ENCODE results near the gene GALNT2. TPM values are rescaled to one million over a fixed set of nuclear protein-coding genes. Genes with fewer than 3 reads are reported as not detected.

GALNT2 gene
- total RNA-seq, 3 donors from 2014 or later: 29.5 to 59.1 (median 55.2) TPM

GRCh38 chr1:230109895-230110667, 43.0 kb downstream of the GALNT2 start:
- Histone ChIP-seq H3K4me3 (no peak overlapping the region), H3K4me1 (ENCODE audit: low read depth) (peaks cover 36% of the 10 kb centered on the region), H3K9me3 (no peaks in the 10 kb centered on the region), H3K36me3 (ENCODE audit: low read depth) (no peaks in the 10 kb centered on the region)
- no peak for TF ChIP-seq CTCF (IDR thresholded peaks at IDR 0.05)
- intact Hi-C loops (cut with DNase I, micrococcal nuclease): no loop called here
- DNase-seq: peak in 2 of 3 donors; percentile 40 to 73
- peak; percentile 39 for ATAC-seq

GRCh38 chr1:230110971-230111370, 43.9 kb downstream of the GALNT2 start:
- H3K4me3 ChIP-seq: no peak overlapping the region
- no peaks in the 10 kb centered on the region for H3K9me3 ChIP-seq
- DNase-seq (no peak), ATAC-seq (no peak)
- H3K36me3 ChIP-seq (ENCODE audit: low read depth): no peaks in the 10 kb centered on the region
- H3K4me1 ChIP-seq (ENCODE audit: low read depth): peaks cover 29% of the 10 kb centered on the region
- intact Hi-C loops (cut with DNase I, micrococcal nuclease): no loop called here
- TF ChIP-seq CTCF (IDR thresholded peaks at IDR 0.05): no peak

- H3K9me3 ChIP-seq: no peaks in the 10 kb centered on the region
- no peaks in the 10 kb centered on the region for H3K36me3 ChIP-seq (ENCODE audit: low read depth)
- H3K4me3 ChIP-seq: no peak overlapping the region
- ATAC-seq: peak; percentile 9
- no peak for DNase-seq
- peaks cover 24% of the 10 kb centered on the region for H3K4me1 ChIP-seq (ENCODE audit: low read depth)
- no peak for TF ChIP-seq CTCF (IDR thresholded peaks at IDR 0.05)
- intact Hi-C loops (cut with DNase I, micrococcal nuclease): no loop called here
These were observed 45.2 kb downstream of the GALNT2 start for GRCh38 chr1:230112131-230112701.

- intact Hi-C loops (cut with DNase I, micrococcal nuclease): no loop called here
- DNase-seq (no peak), ATAC-seq (peak; percentile 7)
- H3K4me3 ChIP-seq: no peak overlapping the region
- no peaks in the 10 kb centered on the region for H3K9me3 ChIP-seq
- H3K36me3 ChIP-seq (ENCODE audit: low read depth): no peaks in the 10 kb centered on the region
- TF ChIP-seq CTCF (IDR thresholded peaks at IDR 0.05): no peak
- peaks cover 22% of the 10 kb centered on the region for H3K4me1 ChIP-seq (ENCODE audit: low read depth)
These were observed 45.7 kb downstream of the GALNT2 start for GRCh38 chr1:230112782-230113181.

GRCh38 chr1:230113235-230113592, 46.2 kb downstream of the GALNT2 start:
- Histone ChIP-seq H3K4me1 (ENCODE audit: low read depth) (peaks cover 22% of the 10 kb centered on the region), H3K4me3 (no peak overlapping the region), H3K36me3 (ENCODE audit: low read depth) (no peaks in the 10 kb centered on the region), H3K9me3 (no peaks in the 10 kb centered on the region)
- ATAC-seq (peak; percentile 35), DNase-seq (peak in 1 of 3 donors; percentile 38)
- TF ChIP-seq CTCF (IDR thresholded peaks at IDR 0.05): no peak
- intact Hi-C loops (cut with DNase I, micrococcal nuclease): no loop called here

Data from mucosa of descending colon (tissue), 3 donors.